ENCODE data around the gene IFITM10.

IFITM10 gene

DNA sequence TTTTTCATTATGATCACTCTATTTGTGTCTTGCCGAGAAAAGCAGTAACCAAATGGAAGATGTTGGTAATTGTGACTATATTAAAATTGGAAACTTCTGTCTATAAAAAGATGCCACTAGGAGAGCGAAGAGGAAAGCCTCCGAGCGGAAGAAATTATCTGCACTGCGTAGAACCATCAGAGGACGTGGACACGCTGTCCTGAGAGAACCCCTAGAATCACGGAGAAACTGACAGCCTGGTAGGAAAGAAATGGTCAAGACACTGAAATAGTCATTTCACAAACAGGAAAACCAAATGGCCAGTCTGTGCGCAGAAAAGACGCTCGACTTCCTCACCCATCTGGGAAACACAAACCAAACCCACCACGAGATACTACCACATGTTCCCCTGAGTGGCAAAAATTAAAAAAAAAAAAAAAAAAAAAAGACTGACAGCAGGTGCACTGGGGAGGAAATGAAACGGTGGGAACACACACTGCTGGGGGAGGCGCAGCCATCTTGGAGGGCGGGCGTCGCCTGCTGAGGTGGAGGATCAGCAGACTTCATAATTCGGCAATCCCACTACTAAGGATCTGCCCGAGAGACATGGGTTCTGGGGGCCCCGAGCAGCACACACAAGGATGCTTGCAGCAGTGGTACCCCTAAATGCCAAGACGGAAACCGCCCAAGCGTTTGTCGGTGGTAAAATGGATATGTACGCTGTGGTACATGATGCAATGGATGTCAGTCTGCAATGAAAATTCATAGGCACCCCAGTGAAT is 21.3 kb downstream of the IFITM10 start:
- H3K4me3 ChIP-seq (ENCODE audit: low read depth, low read length), result peak overlapping the region; percentile 37
- no peak for TF ChIP-seq POLR2A (IDR thresholded peaks at IDR 0.05; ENCODE audit: extremely low read depth, insufficient read length)
- TF ChIP-seq, protein P1, sequence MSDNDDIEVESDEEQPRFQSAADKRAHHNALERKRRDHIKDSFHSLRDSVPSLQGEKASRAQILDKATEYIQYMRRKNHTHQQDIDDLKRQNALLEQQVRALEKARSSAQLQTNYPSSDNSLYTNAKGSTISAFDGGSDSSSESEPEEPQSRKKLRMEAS (IDR thresholded peaks at IDR 0.05; ENCODE audit: low read depth, low read length), result peak; percentile 32; the same call in 1 of the 2 replicates
- TF ChIP-seq, protein P2, sequence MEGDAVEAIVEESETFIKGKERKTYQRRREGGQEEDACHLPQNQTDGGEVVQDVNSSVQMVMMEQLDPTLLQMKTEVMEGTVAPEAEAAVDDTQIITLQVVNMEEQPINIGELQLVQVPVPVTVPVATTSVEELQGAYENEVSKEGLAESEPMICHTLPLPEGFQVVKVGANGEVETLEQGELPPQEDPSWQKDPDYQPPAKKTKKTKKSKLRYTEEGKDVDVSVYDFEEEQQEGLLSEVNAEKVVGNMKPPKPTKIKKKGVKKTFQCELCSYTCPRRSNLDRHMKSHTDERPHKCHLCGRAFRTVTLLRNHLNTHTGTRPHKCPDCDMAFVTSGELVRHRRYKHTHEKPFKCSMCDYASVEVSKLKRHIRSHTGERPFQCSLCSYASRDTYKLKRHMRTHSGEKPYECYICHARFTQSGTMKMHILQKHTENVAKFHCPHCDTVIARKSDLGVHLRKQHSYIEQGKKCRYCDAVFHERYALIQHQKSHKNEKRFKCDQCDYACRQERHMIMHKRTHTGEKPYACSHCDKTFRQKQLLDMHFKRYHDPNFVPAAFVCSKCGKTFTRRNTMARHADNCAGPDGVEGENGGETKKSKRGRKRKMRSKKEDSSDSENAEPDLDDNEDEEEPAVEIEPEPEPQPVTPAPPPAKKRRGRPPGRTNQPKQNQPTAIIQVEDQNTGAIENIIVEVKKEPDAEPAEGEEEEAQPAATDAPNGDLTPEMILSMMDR (IDR thresholded peaks at IDR 0.05; ENCODE audit: low read depth, low read length), result no peak
- peak; percentile 21; the same call in 1 of the 2 replicates for TF ChIP-seq MYC (IDR thresholded peaks at IDR 0.05; ENCODE audit: low read depth, low read length)
- DNase-seq (ENCODE audit: low read depth), result peak; percentile 64

DNA sequence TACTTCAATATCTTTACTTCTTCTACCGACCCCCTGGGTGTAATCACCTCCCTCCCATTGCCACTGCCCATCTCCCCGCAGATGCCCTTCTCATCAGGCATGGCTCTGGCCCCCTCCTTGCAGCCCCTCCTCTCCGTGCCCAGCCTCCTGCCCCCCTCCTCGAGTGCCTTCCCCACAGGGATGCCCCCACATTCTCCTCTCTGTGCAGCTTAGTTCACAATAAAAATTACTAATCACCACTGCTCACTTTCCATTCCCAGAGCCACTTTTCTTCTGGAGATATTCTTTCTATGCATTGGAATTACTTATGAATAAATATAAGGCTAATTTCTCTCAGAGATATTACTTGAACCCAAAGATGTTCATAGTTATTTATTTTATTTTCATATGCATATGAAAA is 22.1 kb downstream of the IFITM10 start:
- DNase-seq (ENCODE audit: low read depth), result no peak
- TF ChIP-seq MYC (IDR thresholded peaks at IDR 0.05; ENCODE audit: low read depth, low read length), result no peak
- TF ChIP-seq POLR2A (IDR thresholded peaks at IDR 0.05; ENCODE audit: extremely low read depth, insufficient read length), result no peak
- TF ChIP-seq, protein P2 (IDR thresholded peaks at IDR 0.05; ENCODE audit: low read depth, low read length), result no peak
- TF ChIP-seq, protein P1 (IDR thresholded peaks at IDR 0.05; ENCODE audit: low read depth, low read length), result no peak
- no peak overlapping the region for H3K4me3 ChIP-seq (ENCODE audit: low read depth, low read length)

DNA sequence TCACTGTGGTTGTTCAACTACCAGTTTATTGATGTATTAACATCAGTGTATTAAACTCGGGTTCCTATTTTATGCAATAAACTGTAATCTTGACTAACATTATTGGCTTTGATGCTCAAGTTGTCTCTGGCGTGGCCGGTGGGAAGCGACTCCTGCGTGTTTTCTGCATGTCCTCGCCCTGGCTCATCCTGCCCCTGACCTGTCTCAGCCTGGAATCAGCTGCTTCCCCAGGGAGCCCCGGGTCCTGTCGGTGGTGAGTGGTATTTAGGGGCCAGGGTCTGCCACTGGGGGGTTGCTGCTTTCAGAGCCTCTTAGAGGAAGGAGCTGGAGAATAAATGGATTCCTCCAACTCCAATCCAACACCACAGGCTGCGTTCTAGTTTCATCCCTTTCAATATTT is 22.5 kb downstream of the IFITM10 start:
- TF ChIP-seq, protein P2 (IDR thresholded peaks at IDR 0.05; ENCODE audit: low read depth, low read length), result no peak
- no peak for TF ChIP-seq MYC (IDR thresholded peaks at IDR 0.05; ENCODE audit: low read depth, low read length)
- no peak for TF ChIP-seq POLR2A (IDR thresholded peaks at IDR 0.05; ENCODE audit: extremely low read depth, insufficient read length)
- TF ChIP-seq, protein P1 (IDR thresholded peaks at IDR 0.05; ENCODE audit: low read depth, low read length), result no peak
- H3K4me3 ChIP-seq (ENCODE audit: low read depth, low read length), result no peak overlapping the region
- DNase-seq (ENCODE audit: low read depth), result no peak

DNA sequence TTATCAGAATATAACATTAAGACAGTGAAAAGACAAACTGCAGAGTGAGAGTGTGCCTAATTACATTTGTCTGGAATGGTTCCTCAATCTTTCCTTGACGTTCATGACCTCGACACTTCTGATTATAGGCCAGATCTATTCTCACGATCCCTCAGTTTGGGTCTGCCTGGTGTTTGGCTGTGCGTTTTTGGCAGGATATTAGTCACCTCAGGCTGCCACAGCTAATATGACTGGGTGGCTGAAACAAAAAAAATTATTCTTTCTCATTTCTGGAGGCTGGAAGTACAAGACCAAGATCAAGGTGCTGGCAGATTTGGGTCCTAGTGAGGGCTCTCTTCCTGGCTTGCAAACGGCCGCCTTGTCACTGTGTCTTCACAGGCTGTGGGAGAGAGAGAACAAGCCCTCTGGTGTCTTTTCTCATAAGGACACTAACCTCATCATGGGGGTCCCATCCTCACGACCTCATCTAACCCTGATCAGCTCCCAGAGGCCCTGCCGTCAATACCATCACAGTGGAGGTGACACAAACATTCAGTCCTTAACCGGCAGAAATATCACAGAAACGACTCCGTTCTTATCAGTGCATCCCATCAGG is 23.2 kb downstream of the IFITM10 start:
- no peak overlapping the region for H3K4me3 ChIP-seq (ENCODE audit: low read depth, low read length)
- DNase-seq (ENCODE audit: low read depth), result peak; percentile 25

DNA sequence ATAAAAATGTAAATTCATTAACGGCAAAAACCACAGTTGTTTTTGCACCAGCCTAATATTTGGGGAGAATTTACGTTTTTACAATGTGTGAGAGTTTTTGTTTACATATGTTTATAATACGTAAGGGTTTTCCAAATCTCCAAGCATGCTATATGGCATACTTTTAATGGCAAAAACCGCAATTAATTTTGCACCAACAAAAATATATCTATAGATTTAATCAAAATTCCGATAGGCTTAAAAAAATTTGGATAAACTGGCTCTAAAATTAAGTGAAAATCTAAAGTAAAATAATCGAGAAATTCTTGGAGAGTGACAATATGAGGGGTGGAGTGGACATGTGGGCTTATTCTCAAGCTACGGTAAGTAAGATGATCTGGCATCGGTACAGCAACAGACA is 30.6 kb downstream of the IFITM10 start:
- TF ChIP-seq MYC (IDR thresholded peaks at IDR 0.05; ENCODE audit: low read depth, low read length) (no peak), POLR2A (IDR thresholded peaks at IDR 0.05; ENCODE audit: extremely low read depth, insufficient read length) (no peak)
- TF ChIP-seq, protein P2 (IDR thresholded peaks at IDR 0.05; ENCODE audit: low read depth, low read length), result no peak
- TF ChIP-seq, protein P1 (IDR thresholded peaks at IDR 0.05; ENCODE audit: low read depth, low read length), result no peak
- DNase-seq (ENCODE audit: low read depth), result no peak
- no peak overlapping the region for H3K4me3 ChIP-seq (ENCODE audit: low read depth, low read length)

More for the DNA sequence above, 23.2 kb downstream of the IFITM10 start:
- TF ChIP-seq, protein P2 (IDR thresholded peaks at IDR 0.05; ENCODE audit: low read depth, low read length), result no peak

Measured in NB4 (cell line).